GM12891 (cell line): Measurements from ENCODE around the gene DVL1.

ENCODE experiments used
- PAX5 ChIP-seq: IDR thresholded peaks from 2 replicates; pipeline ENCODE4 v1.6.1; 2011; ENCODE audit warnings: low read length, moderate library complexity, mild to moderate bottlenecking; ENCODE audit not compliant: insufficient read depth, severe bottlenecking
- POLR2A ChIP-seq: IDR thresholded peaks from 2 replicates; pipeline ENCODE4 v1.6.1; 2011; ENCODE audit warnings: low read depth, low read length, control low read depth
- POLR2AphosphoS5 ChIP-seq: IDR thresholded peaks from 2 replicates; pipeline ENCODE4 v1.6.1; 2011; ENCODE audit warnings: low read depth, low read length, control low read depth
- POU2F2 ChIP-seq: IDR thresholded peaks from 2 replicates; pipeline ENCODE4 v1.6.1; 2011; ENCODE audit warnings: low read depth, mild to moderate bottlenecking, control low read depth, low read length, moderate library complexity
- SPI1 ChIP-seq: IDR thresholded peaks from 2 replicates; pipeline ENCODE4 v1.6.1; 2011; ENCODE audit warnings: low read depth, low read length, control low read depth
- TAF1 ChIP-seq: IDR thresholded peaks from 2 replicates; pipeline ENCODE4 v1.6.1; 2011; ENCODE audit warnings: low read depth, low read length, control low read depth

DNA sequence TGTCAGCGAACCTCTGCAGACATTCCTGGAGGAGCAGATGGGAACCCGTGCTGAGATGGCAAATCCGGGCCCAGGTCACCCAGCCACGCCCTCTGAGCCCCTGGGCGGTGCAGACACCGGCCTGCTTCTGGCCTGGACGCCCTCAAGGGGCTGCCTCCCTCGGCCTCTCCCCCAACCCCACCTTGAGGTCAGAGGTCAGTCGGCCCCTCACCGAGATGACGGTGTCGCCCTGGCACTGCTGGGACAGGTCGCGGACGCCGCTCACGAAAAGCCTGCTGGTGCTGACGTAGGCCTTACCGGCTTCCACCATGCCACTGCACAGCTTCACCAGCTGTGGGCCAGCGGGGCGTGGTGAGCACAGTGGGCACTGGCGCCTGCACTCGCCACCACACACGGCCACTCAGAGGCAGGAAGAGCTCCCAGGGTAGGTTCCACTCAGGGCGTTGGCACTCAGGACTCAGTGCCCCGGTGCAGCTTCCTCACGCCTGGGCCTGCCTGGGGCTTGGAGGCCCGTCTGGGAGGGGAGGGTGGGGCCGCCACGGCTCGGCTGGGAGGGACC lies 46.2 kb downstream of the DVL1 start:
- TF ChIP-seq TAF1, result no peak
- no peak for TF ChIP-seq POLR2A
- no peak for TF ChIP-seq POLR2AphosphoS5
- no peak for TF ChIP-seq SPI1
- TF ChIP-seq PAX5, result no peak
- no peak for TF ChIP-seq POU2F2
